Measurements from ENCODE around the gene GAS6.

GAS6 gene

DNA sequence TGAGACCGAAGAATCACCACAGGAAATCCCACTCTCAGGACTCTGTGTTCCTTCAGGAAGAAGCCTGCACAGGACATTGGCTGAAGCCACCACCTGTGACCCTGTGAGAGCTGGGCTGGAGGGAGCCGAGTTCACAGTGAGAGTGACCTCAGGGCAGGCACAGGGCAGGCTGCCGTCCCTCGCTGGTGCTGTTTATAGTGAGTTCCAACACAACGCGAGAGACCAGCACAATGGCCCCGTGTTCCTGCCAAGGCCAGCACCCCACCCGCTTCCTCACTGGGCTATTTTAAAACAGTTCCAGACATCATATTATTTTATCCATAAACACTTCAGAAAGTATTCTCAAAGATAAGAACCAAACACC, 18.4 kb upstream of the GAS6 start:
- H3K4me2 ChIP-seq (ENCODE audit: insufficient read depth, low read length), result no peak overlapping the region
- no peak for ATAC-seq (ENCODE audit: insufficient read depth, low read depth)
- peaks cover 13% of the 10 kb centered on the region for H3K27me3 ChIP-seq (ENCODE audit: insufficient read depth, low read length, poor library complexity)

DNA sequence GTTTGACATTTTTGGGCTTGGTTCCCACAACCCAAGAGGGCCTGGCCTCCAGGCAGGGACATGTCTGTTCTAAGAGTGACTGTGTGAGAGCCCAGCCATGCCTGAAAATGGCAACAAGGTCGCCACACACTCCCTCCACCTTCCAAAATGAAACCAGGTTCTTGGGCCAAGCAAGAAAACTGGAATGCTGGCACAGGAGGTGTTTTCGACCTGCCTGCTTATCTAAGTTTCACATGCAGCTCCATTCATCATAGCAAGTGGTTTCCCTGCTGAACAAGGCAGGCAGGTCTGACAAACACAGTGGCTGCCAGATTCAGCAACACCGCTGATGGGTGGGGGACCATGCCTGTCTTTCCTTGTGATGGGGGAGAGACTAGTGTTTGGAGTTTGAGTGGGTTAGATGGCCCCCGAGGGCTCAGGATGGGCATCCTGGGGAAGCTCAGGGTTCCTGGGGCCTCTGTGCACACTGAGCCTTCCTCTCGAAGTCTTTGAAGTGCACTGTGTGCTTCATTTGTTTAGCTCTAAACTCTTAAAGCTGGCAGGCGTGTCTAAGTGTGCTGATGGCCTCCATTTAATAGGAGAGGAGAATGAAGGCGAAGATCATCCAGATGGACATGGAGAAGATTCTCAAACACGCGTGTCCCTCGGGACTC, 17.9 kb upstream of the GAS6 start:
- Histone ChIP-seq H3K9ac (ENCODE audit: low read depth, low read length) (no peak overlapping the region), H3K79me2 (ENCODE audit: insufficient read depth, low read length) (no peaks in the 10 kb centered on the region), H3K4me1 (ENCODE audit: insufficient read depth, low read length) (no peaks in the 10 kb centered on the region), H3K4me2 (ENCODE audit: insufficient read depth, low read length) (no peak overlapping the region), H3K27me3 (ENCODE audit: insufficient read depth, low read length, poor library complexity) (peaks cover 13% of the 10 kb centered on the region), H3K27ac (ENCODE audit: low read length) (no peak overlapping the region), H3K4me3 (ENCODE audit: low read depth in 1 of 2, low read length in 2 of 2) (no peak overlapping the region), H3K36me3 (ENCODE audit: insufficient read depth, low read length) (no peaks in the 10 kb centered on the region), H2AFZ (ENCODE audit: low read depth, low read length) (no peak overlapping the region), H4K20me1 (ENCODE audit: insufficient read depth, low read length) (0 out of 2 replicates have a peak, but pooled peaks cover 3% of the 10 kb centered on the region), H3K9me3 (ENCODE audit: insufficient read depth, low read length, severe bottlenecking) (no peaks in the 10 kb centered on the region)
- TF ChIP-seq, protein P1, sequence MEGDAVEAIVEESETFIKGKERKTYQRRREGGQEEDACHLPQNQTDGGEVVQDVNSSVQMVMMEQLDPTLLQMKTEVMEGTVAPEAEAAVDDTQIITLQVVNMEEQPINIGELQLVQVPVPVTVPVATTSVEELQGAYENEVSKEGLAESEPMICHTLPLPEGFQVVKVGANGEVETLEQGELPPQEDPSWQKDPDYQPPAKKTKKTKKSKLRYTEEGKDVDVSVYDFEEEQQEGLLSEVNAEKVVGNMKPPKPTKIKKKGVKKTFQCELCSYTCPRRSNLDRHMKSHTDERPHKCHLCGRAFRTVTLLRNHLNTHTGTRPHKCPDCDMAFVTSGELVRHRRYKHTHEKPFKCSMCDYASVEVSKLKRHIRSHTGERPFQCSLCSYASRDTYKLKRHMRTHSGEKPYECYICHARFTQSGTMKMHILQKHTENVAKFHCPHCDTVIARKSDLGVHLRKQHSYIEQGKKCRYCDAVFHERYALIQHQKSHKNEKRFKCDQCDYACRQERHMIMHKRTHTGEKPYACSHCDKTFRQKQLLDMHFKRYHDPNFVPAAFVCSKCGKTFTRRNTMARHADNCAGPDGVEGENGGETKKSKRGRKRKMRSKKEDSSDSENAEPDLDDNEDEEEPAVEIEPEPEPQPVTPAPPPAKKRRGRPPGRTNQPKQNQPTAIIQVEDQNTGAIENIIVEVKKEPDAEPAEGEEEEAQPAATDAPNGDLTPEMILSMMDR (IDR thresholded peaks at IDR 0.05; ENCODE audit: borderline replicate concordance, extremely low read depth, low read length, poor library complexity, severe bottlenecking), result no peak
- no peak for TF ChIP-seq EZH2 (IDR thresholded peaks at IDR 0.05; ENCODE audit: borderline replicate concordance, low read depth, low read length, severe bottlenecking)
- no peak for ATAC-seq (ENCODE audit: insufficient read depth, low read depth)
- no peak for DNase-seq

More for the DNA sequence above, 18.4 kb upstream of the GAS6 start:
- H3K9me3 ChIP-seq (ENCODE audit: insufficient read depth, low read length, severe bottlenecking), result no peaks in the 10 kb centered on the region
- H3K9ac ChIP-seq (ENCODE audit: low read depth, low read length), result no peak overlapping the region
- H2AFZ ChIP-seq (ENCODE audit: low read depth, low read length), result no peak overlapping the region
- no peaks in the 10 kb centered on the region for H3K79me2 ChIP-seq (ENCODE audit: insufficient read depth, low read length)
- H3K36me3 ChIP-seq (ENCODE audit: insufficient read depth, low read length), result no peaks in the 10 kb centered on the region
- TF ChIP-seq, protein P1 (IDR thresholded peaks at IDR 0.05; ENCODE audit: borderline replicate concordance, extremely low read depth, low read length, poor library complexity, severe bottlenecking), result no peak
- TF ChIP-seq EZH2 (IDR thresholded peaks at IDR 0.05; ENCODE audit: borderline replicate concordance, low read depth, low read length, severe bottlenecking), result no peak
- no peak overlapping the region for H3K4me3 ChIP-seq (ENCODE audit: low read depth in 1 of 2, low read length in 2 of 2)
- H3K4me1 ChIP-seq (ENCODE audit: insufficient read depth, low read length), result no peaks in the 10 kb centered on the region
- no peak overlapping the region for H3K27ac ChIP-seq (ENCODE audit: low read length)
- DNase-seq, result no peak
- 0 out of 2 replicates have a peak, but pooled peaks cover 3% of the 10 kb centered on the region for H4K20me1 ChIP-seq (ENCODE audit: insufficient read depth, low read length)

DNA sequence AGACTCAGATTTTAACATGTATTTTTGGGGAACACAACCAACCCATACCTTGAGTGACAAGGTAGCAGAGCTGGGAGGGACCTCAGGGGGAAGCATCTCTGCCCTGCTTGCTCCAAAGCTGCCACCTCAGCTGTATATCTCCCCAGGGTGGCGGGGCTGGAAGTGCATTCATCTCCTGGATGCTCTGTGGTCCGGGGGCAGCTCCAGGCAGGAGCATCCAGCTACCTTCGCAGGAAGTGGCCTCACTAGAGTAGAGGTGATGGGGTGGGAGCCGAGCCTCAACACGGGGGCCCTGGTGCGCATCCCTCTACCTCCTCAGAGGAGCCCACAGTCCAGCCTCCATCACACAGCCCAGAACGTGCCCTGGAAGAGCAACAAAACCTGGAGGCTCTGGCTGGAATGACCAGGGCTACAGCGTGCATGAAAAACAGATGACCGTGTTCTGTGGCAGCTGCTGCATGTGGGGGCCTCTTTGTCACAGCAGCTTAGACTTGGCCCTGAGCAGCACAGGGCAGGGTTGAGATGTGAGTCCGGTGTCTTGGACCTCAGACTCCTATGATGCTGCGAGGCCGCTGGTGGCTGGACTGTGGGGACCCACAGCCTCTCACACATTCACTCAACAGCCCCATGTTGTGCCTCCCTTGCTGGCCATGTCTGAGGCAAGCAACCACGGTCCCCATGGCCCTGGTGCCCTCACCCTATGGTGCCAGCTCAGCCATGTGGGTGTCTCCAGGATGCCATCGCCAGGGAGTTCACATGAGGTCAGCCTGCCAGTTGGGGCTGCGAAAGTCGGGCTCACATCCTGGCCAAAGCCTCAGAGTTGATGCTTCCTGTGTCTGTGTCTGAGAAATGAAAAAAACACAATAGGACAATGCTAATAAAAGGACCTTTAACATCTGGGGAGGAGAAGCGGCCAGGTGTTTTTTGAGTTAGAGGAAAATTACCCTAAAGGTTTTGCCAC, 17.1 kb upstream of the GAS6 start:
- Histone ChIP-seq H4K20me1 (ENCODE audit: insufficient read depth, low read length) (0 out of 2 replicates have a peak, but pooled peaks cover 3% of the 10 kb centered on the region), H3K36me3 (ENCODE audit: insufficient read depth, low read length) (no peaks in the 10 kb centered on the region), H2AFZ (ENCODE audit: low read depth, low read length) (no peak overlapping the region), H3K79me2 (ENCODE audit: insufficient read depth, low read length) (no peaks in the 10 kb centered on the region), H3K4me2 (ENCODE audit: insufficient read depth, low read length) (no peak overlapping the region), H3K4me3 (ENCODE audit: low read depth in 1 of 2, low read length in 2 of 2) (no peak overlapping the region), H3K27ac (ENCODE audit: low read length) (no peak overlapping the region), H3K27me3 (ENCODE audit: insufficient read depth, low read length, poor library complexity) (peaks cover 8% of the 10 kb centered on the region), H3K9me3 (ENCODE audit: insufficient read depth, low read length, severe bottlenecking) (no peaks in the 10 kb centered on the region), H3K9ac (ENCODE audit: low read depth, low read length) (no peak overlapping the region), H3K4me1 (ENCODE audit: insufficient read depth, low read length) (no peaks in the 10 kb centered on the region)
- TF ChIP-seq EZH2 (IDR thresholded peaks at IDR 0.05; ENCODE audit: borderline replicate concordance, low read depth, low read length, severe bottlenecking), result no peak
- TF ChIP-seq, protein P1 (IDR thresholded peaks at IDR 0.05; ENCODE audit: borderline replicate concordance, extremely low read depth, low read length, poor library complexity, severe bottlenecking), result no peak
- ATAC-seq (ENCODE audit: insufficient read depth, low read depth), result no peak
- DNase-seq, result no peak

Measured in DND-41 (cell line).